GM21367 (cell line): ENCODE measurements around the gene THBS1.

Experiments used
- ATAC-seq: cut with Tn5 transposase; IDR thresholded peaks from one replicate; pipeline ENCODE4 v1.9.1; 2021; ENCODE audit not compliant: unreplicated experiment

Gene THBS1

GRCh38 chr15:39587731-39588530, 7.1 kb downstream of the THBS1 start:
- no peak for ATAC-seq

GRCh38 chr15:39588531-39589192, 7.8 kb downstream of the THBS1 start:
- ATAC-seq: no peak

- no peak for ATAC-seq
Measured at GRCh38 chr15:39589193-39589814, 8.4 kb downstream of the THBS1 start.

- ATAC-seq: no peak
Measured at GRCh38 chr15:39589815-39590644, 9.2 kb downstream of the THBS1 start.

GRCh38 chr15:39591141-39591895, 10.4 kb downstream of the THBS1 start:
- no peak for ATAC-seq

GRCh38 chr15:39591896-39592315, 11.0 kb downstream of the THBS1 start:
- no peak for ATAC-seq

GRCh38 chr15:39592500-39592899, 11.6 kb downstream of the THBS1 start:
- no peak for ATAC-seq

GRCh38 chr15:39593071-39593655, 12.3 kb downstream of the THBS1 start:
- no peak for ATAC-seq

- no peak for ATAC-seq
Measured at GRCh38 chr15:39593656-39594445, 13.0 kb downstream of the THBS1 start.

- ATAC-seq: no peak
Measured at GRCh38 chr15:39594446-39595337, 13.8 kb downstream of the THBS1 start.

GRCh38 chr15:39595338-39596221, 14.7 kb downstream of the THBS1 start:
- no peak for ATAC-seq

GRCh38 chr15:39596358-39597051, 15.6 kb downstream of the THBS1 start:
- no peak for ATAC-seq

GRCh38 chr15:39597336-39597735, 16.5 kb downstream of the THBS1 start:
- ATAC-seq: no peak

GRCh38 chr15:39597751-39598185, 16.9 kb downstream of the THBS1 start:
- no peak for ATAC-seq

GRCh38 chr15:39598186-39598850, 17.4 kb downstream of the THBS1 start:
- no peak for ATAC-seq
